Brain pericyte (primary cell): ENCODE data around the gene ANKLE1.

ENCODE experiments used
- DNase-seq: peaks from one replicate; pipeline ENCODE4 v3.0.0-alpha.2; 2012; ENCODE audit warnings: low read depth, low spot score

ANKLE1 gene, protein sequence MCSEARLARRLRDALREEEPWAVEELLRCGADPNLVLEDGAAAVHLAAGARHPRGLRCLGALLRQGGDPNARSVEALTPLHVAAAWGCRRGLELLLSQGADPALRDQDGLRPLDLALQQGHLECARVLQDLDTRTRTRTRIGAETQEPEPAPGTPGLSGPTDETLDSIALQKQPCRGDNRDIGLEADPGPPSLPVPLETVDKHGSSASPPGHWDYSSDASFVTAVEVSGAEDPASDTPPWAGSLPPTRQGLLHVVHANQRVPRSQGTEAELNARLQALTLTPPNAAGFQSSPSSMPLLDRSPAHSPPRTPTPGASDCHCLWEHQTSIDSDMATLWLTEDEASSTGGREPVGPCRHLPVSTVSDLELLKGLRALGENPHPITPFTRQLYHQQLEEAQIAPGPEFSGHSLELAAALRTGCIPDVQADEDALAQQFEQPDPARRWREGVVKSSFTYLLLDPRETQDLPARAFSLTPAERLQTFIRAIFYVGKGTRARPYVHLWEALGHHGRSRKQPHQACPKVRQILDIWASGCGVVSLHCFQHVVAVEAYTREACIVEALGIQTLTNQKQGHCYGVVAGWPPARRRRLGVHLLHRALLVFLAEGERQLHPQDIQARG

DNA sequence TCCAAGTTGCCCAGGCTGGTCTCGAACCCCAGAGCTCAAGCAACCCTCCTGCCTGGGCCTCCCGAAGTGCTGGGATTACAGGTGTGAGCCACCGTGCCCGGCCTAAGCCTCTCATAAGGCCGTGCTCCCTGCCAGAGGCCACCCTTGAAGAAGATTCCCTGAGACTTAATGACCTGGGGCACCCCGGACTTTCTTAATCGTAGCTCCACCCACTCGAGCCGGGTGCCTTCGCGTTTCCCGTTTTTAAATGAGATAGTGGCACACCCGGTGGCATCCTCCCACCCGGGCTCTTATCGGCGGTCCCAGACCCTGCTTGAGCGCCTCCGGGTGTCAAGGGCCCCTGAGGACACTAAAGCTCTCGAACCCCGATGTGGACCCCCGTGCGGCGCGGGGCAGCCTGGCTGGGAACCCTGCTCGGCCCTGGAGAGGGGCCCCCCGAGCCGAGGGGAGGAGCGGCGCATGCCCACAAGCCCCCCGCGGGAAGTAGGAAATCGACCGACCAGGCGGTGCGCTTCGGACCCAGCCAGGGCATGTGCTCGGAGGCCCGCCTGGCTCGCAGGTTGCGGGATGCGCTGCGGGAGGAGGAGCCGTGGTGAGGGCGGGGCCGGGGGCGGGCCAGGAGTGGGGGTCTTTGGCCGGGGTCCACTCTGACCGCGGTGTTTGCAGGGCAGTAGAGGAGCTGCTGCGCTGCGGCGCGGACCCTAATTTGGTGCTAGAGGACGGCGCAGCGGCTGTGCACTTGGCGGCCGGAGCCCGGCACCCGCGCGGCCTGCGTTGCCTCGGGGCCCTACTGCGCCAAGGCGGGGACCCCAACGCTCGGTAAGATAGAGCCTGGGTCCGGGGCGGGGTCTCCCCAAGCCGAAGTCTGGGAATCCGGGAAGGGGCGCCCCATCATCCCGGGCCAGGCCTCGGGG is at the start of gene ANKLE1:
TSS of gene ANKLE1 (plus strand) at position 511 of the 914 bp plus-strand sequence. CDS start at position 531, 20 bp downstream.
- DNase-seq: no peak

DNA sequence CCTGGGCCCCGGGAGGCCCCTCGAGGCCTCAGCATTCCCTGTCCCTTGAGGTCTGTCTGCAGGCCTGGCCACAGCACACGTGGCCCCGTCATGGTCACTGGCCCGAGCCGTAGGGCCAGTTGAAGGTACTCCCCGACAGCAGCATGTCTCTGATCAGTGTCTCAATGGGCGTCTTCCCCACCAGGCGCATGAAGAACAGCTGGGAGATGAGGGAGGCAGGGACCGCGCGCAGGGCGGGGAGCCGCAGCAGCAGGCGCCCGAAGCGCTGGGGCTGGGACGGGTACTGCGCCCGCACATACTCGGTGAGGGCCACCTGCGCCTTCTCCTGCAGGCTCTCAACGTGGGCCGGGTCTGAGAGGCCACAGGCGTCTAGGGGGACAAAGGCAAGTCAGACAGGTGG is 49.4 kb upstream of the ANKLE1 start:
- no peak for DNase-seq

DNA sequence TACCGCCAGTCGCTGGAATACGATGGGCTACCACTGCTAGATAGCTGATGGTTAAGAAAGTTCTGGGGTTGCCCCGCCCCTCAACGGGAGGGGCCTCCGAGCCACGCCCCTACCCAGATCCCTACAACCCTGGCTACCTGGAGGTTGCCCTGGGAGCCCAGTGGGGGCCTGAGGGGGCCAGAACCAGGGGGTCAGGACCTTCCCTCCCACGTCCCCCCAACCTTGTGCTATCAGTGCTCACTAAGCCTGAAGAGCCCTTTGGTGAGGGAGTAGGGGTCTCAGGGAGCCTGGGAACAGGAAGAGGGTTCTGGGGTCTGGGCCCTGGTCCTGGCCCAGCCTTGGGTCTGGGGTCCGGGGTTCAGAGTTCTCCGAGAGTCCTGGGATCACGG is 46.8 kb upstream of the ANKLE1 start:
- no peak for DNase-seq

DNA sequence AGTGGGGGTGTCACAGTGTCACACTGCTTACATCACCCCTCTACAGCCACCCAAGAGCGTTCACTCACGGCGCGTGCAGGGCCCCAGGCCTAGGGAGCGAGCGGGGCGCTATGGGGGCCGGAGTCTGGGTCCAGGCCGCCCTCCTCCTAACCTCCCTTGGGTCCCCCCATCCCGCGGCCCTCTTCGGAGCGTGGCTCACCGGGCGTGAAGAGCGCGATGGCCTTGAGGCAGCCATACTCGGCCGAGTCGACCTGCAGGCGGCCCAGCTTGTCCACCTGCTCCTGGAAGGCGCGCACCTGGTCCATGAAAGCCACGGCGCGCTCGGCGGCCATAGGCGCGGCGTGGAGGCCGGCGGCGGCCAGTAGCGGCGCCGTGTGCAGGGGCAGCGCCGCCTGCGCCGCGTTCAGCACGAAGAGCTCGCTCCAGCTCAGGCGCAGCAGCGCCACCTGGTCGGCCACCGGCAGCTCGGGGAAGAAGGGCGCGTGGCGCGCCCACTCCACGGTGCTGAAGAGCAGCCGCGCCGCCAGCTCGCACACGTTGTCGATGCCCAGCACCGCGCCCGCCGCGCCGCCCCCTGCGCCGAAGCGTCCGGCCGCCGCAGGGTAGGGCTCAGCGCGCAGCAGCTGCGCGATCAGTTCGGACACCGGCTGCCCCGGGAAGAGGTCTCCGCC is 46.3 kb upstream of the ANKLE1 start:
- DNase-seq: no peak

DNA sequence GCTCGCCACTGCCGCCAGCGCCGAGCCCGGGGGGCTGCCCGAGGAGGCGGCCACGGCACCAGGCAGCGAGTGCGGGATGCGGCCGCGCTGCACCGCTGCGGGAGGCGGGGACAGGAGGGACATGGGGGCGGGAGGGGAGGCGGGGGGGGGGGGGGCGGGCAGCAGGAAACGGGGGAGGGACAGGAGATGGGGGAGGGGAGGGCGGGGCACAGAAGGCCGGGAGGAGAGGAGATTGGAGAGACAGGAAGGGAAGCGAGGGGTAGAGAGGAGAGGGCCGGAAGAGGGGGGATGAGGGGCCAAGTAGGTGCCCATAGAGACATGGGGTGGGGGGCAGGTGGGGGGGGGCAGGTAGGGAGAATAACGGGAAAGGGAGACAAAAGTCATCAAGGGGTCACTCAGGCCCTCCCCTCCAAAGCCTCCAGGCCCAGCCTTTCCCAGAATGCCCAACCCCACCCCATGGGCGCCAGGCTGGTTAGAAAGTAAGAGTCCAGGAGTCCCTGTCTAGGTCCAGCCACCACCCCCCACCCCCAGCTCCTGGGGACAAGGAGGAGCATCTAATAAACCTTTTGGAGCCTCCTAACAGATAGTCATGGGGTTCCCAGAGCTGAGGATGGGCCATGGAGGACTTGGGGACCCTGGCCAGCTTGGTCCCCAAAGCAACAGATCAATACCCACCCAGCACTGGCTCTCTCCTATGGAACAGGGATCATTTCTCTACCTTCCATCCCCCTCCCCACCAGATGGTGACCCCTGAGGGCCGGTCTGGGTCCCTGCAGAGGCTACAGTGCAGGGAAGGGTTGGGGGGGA is 45.5 kb upstream of the ANKLE1 start:
- no peak for DNase-seq

DNA sequence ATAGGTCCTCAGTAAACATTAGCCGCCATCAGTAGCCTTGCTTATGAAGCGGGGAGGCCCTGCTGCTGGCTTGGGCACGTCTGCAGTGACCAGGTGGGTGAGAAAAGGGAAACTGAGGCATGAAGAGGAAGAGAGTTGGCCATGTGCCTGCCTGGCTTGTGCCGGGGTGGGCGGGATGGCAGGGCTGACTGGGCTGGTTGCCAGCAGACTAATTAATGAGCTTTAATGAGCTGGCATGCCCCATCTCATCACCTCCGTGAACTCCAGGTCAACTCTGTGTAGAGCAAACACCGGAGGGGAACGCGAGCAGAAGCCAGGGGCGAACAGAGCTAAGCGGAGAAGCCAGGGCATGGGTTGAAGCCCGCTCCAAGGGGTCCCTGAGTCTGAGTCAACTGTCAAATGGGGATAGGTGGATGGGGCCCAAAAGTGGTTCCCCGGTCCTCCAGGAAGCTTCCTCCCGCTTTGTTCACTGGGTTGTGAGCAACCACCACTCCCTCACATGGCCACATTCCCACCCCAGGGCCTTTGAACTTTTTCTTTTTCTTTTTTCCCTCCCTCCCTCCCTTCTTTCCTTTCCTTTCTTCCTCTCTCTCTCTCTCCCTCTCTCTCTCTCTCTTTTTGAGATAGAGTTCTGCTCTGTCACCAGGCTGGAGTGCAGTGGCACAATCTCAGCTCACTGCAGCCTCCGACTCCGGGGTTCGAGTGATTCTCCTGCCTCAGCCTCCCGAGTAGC is 44.7 kb upstream of the ANKLE1 start:
- no peak for DNase-seq

DNA sequence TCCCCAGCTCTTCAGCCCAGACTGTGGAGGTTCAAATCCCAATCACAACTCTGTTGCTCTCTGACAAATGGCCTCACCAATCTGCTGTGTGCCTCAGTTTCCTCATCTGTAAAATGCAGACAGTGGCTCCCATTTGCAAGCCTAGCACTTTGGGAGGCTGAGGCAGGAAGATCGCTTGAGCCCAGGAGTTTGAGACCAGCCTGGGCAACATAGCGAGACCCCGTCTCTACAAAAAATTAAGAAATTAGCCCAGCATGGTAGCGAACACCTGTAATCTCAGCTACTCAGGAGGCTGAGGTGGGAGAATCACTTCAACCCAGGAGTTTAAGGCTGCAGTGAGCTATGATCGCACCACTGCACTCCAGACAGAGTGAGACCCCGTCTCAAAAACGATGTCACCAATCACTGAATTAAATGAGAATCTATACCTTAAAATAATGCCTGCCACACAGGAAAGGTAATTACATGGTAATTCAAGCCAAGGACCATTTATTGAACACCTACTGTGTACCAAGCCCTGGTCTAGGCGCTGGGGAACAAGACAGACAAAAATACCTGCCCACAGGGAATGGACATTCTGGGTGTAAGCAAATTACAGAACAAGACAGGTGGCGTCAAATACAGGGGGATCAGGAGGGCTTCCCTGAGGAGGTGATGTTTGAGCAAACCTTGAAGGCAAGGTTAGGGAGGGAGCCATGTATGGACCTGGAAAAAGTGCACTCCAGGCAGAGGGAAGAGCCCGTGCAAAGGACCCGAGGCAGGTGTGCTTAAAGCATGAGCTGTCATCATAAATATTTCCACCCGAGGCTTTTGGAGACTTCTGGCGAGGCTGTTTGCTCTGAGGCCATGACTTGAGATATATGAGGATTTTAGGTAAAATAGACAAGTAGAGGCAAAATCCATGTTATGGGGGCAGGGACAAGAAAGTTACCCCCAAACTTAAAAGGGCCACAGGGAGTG is 43.7 kb upstream of the ANKLE1 start:
- DNase-seq: no peak

DNA sequence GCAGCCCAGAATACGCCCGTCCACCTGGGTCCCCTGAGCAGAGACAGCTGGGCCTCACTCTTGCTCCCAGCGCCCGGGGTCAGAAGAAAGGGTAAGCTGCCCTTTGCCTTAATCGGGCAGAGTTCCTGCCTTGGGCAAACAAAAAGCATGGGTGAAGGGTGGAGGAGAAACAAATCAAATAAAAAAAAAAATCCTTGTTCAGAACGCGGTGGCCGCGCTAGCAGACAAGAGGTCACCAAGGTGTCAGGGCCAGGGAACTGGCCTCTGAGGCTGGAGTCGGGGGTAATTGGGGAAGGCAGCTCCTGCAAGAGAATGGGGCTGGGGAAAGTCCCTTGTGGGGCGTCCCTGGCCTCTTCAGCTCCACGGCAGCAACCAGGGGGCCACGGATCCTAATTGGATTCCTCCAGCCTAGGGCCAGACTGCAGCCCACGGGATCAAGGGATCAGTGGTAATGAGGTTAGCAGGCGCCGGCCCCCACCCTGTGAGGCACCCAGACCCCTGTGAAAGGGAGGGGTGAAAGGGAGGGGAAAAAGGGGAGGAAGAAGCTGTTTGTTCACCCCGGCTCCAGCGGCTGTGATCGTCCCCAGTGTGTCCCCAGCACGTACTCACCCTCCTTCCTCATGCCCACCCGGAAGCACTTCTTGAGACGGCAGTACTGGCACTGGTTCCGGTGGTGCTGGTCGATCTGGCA is 41.5 kb upstream of the ANKLE1 start:
- no peak for DNase-seq

DNA sequence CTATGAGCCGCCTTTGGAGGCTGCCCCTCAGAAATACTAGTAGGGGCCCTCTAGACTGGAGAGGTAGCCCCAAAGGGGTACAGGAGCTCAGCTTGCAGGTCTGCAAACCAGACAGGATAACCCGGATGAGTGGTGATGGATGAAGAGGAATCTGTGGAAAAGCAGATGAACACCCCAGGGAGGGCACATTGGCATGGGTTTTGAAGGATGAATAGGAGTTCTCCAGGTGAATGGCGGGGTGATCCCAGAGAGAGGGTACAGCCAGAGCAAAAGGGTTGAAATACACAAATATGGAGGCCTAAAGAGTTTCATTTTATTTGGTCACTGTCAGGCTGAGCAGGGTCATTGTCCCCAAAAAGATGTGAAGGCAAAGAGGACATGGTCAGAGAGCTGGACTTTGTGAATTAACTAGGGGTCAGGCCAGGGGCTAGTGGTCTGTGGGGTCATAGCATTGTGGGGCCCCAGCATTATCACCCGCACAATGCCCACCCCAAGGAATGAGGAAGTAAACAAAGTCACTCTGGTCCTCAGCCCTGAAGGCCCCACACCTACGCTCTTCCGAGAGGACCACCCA is 40.8 kb upstream of the ANKLE1 start:
- no peak for DNase-seq

DNA sequence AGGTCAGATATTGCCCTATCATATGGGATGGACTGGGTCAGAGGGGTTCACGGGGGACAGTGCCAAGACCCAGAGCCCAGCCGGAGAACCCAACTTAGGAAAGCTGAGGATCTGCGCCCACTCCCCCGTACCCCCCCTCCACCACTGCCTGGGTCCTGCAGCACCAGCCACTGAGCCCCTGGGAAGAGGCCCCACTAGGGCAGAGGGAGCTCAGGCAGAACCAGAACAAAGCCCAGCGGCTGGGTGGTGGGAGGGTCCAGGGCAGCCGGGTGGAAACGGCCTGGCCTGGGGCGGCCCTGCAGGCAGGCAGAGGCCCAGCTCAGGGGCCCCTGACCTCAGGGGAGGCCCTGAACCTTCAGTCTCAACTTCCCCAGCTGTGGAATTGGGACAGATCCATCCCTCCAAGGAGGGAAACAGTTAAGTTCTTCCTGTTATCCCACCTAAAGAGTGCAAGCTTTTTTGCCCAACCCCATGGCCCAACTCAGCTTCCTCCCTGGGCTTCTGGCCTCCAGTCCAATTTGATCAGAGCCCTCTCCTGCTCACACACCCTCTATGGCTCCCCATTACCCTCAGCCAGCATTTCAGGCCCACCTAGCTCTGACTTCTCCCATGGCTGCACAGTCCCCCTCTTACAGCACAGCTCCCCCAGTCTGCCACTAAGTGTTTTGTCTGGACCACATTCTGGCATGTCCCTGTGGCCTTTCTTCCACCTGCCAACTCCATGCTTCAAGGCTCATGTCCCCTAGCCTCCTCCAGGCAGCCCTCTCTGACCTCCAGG is 39.1 kb upstream of the ANKLE1 start:
- no peak for DNase-seq

DNA sequence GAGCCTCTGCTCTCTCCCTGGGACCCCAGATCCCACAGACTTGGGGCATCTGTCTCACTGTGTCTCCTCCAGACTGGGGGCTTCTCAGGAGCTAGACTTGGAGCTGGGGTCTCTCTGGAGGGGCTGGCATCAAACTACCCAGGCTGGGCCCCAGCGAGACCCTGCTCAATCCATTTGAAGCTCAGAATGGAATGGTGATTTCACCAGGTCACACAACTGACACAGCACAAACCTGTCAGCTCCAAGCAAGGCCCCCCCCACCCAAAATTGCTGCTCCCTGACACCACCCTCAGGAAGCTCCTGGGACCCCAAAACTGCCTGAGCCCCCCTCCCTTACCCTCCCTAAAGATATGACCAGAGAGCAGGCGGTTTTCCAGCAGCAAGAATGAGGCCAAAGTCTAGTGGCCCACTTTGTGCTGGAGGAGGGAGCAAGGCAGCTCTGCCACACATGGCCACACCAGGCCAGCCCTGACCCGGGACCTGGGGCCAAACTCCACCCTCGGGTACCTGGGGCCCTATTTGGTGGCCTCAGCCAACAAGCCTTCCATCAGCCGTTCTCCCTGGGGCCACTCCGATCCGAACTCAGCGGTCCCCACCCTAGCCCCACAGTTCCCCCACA is 38.4 kb upstream of the ANKLE1 start:
- no peak for DNase-seq

DNA sequence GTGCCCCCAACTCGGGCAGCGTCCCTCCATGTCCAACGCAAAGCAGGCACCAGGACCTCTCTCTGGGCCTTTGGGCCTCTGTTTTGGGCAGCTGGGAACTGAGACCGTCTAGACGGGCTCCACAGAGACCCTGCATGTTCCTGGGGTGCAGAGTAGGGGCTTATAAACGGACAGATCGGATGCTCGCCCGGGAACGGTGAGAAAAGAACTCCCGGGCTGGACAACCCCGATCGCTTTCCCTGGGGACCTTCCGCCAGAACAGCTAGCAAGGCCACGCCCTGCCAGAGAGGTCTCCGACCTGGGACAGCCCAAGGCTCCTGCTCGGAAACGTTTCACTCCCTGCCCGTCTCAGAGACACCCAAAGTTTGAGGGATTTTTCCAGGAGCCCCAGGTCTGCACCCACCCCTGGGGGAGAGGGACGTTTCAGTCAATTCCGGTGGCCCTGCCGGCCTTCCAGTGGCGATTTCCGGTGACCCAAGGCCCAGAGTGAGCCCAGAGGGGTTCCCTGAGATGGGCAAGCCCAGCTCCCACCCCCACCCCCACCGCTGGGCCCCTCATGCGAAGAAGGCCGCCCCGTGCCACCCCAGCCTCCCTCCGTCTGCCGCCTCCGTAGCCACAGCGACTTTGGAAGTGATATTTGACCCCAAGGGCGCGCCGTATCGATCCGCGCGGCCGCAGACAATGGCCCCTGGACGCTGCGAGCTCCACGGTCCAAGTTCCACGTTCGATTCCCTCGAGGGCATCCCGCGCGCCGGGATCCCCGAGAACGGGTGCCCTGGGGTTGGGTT is 37.7 kb upstream of the ANKLE1 start:
- no peak for DNase-seq

DNA sequence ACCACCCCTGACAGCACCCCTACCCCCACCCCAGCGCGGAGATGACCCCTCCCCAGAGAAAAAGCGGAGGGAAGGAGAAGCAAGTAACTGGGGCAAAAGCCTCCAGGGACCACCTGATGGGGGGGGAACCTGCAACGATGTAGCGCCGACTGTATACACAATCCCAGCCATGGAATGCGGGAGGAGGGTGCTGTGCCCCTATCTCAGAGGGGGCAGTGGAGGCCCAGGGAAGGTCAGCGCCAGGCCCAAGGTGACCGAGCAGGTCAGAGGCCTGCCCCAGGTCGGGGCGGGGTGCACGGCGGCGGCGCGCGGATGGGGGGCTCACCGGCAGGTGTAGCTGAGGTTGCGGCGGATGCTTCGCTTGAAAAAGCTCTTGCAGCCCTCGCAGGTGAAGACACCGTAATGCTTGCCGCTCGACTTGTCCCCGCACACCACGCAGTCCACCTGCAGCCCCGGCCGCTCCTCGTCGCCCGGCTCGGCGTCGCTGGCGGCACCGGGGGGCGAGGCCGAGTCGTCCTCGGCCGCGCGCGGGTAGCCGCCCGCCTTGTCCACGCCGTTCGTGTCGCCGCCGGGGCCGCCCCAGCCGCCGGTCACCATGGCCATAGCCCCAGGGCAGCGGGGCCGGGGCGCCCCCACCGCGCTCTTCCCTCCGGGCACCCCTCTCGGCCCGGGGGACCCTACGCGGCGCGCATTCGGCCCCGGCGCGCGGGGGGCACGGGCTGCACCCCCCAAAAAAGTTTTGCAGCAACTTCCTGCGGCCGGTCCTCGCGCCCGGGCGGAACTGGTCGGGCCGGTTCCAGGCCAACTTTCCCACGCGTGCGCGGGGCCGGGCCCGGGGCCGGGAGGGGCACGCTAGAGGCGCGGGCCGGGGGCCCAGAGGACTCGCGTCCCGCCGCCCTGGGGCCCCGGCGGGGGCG is 36.8 kb upstream of the ANKLE1 start:
- DNase-seq: no peak

DNA sequence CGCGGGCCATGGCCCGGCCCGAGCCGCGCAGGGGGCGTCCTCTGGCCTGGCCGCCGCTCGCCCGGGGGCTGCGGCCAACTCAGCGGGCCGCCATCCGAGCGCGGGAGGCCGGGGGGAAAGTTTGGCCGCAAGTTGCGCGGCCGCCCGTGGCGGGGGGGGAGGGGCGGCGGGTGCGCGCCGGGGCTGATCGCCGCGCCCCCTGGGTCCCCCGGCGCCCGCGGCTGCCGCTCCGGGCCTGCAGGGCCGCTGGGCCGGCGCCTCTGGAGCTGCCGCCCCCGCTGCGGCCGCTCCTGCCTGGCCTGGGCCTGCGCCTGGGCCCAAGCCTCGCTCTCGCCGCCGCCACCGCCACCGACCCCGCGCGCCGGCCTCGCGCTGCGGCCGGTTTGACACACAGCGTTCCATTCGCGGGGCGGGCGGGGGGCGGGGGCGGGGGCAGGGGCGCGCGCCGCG is 36.1 kb upstream of the ANKLE1 start, which contains the start of gene NR2F6:
TSS of gene NR2F6 (minus strand) at position 385 of the 450 bp plus-strand sequence. CDS start 699 bp downstream, outside the sequence.
- DNase-seq: no peak
